HG02642 (cell line): Measurements from ENCODE around the gene INPP5B.

Experiments
- ATAC-seq: cut with Tn5 transposase; IDR thresholded peaks from one replicate; pipeline ENCODE4 v1.9.1; 2021; ENCODE audit warnings: mild to moderate bottlenecking; ENCODE audit not compliant: unreplicated experiment, poor library complexity

INPP5B gene

GRCh38 chr1:37879865-37880264 lies 67.0 kb downstream of the INPP5B start:
- ATAC-seq, result no peak

GRCh38 chr1:37878071-37878470 lies 68.8 kb downstream of the INPP5B start:
- ATAC-seq, result no peak

GRCh38 chr1:37875833-37876232 lies 71.0 kb downstream of the INPP5B start:
- ATAC-seq, result no peak

GRCh38 chr1:37872692-37873091 lies 74.2 kb downstream of the INPP5B start:
- no peak for ATAC-seq

- ATAC-seq, result no peak
Observed at GRCh38 chr1:37868466-37868865, 78.4 kb downstream of the INPP5B start.

- no peak for ATAC-seq
Observed at GRCh38 chr1:37867784-37868183, 79.1 kb downstream of the INPP5B start.

- ATAC-seq, result no peak
Observed at GRCh38 chr1:37866491-37866890, 80.4 kb downstream of the INPP5B start.

- ATAC-seq, result no peak
Observed at GRCh38 chr1:37865348-37866120, 81.3 kb downstream of the INPP5B start.

GRCh38 chr1:37862330-37862729 lies 84.5 kb downstream of the INPP5B start:
- no peak for ATAC-seq

GRCh38 chr1:37861151-37861550 lies 85.7 kb downstream of the INPP5B start:
- no peak for ATAC-seq

- no peak for ATAC-seq
Observed at GRCh38 chr1:37860346-37860666, 86.5 kb downstream of the INPP5B start.

- ATAC-seq, result peak; percentile 93
Observed at GRCh38 chr1:37859507-37860345, 87.1 kb downstream of the INPP5B start, which contains the start of gene MTF1. MTF1 (minus strand) TSS chr1:37859592; CDS start chr1:37857658, 1,934 bp downstream.

- ATAC-seq, result peak; percentile 26
Observed at GRCh38 chr1:37858931-37859506, 87.8 kb downstream of the INPP5B start.

- ATAC-seq, result no peak
Observed at GRCh38 chr1:37854406-37854805, 92.4 kb downstream of the INPP5B start.

- no peak for ATAC-seq
Observed at GRCh38 chr1:37853157-37853556, 93.7 kb downstream of the INPP5B start.

- no peak for ATAC-seq
Observed at GRCh38 chr1:37851782-37852210, 95.1 kb downstream of the INPP5B start.

- ATAC-seq, result no peak
Observed at GRCh38 chr1:37851262-37851661, 95.6 kb downstream of the INPP5B start.

GRCh38 chr1:37850352-37850955 lies 96.4 kb downstream of the INPP5B start:
- no peak for ATAC-seq

GRCh38 chr1:37849480-37849879 lies 97.4 kb downstream of the INPP5B start:
- no peak for ATAC-seq

GRCh38 chr1:37846647-37847339 lies 100.1 kb downstream of the INPP5B start:
- no peak for ATAC-seq
